NCI-H128 (cell line): ENCODE results near the gene APMAP.
"Not testable (repeated sequence)": the region's sequence is repeated elsewhere in the genome, so short reads cannot be mapped to it uniquely, and the experiment has no call there.

Source experiments
- DNase-seq: peaks from one replicate; lab custom pipeline; 2025; ENCODE audit not compliant: unreplicated experiment; lab: John Stamatoyannopoulos, UW

Gene APMAP

DNA sequence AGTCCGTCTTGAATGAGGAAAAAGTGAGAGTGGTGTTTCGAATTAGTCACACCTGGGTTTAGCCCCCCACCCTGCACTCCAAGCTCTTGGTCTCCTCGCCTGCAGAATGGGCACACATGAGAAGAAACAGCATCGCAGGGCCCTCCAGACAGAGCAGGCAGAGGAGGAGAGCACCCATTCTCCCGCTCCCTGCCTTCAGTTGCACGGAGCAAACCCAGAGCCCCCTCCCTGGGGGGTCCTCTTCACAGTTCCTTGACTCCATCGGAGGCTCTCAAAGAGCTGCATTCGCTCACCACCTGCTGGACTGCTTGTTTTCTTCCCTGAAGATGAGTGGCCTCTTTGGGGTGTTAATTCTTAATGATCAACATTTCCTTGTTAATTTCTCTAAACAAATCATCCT, 38.4 kb downstream of the APMAP start:
- no peak for DNase-seq

DNA sequence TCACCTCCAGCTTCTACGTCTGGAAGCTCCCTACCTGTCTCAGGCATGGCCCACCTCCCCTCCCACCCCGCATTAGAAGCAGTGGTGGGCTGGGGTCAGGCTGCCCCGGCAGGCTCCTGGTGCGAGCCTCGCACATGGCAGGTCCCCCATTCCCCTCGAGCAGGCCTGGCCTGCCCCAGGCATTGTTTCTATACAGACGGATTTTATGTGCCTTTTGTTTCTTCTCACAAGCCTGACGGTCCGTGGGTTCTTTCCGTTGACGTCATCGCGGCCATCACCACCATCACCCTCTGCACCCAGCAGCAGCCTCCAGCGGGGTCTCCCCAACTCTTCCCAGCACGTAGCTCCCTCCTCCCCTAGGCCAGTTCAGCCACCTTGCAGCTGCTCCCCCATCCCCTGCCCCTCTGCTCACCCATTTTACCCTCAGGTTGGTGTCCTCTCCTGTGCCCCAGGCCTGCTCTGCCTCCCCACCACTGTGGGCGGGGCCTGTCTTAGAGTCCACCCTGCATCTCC, 38.9 kb downstream of the APMAP start:
- no peak for DNase-seq

DNA sequence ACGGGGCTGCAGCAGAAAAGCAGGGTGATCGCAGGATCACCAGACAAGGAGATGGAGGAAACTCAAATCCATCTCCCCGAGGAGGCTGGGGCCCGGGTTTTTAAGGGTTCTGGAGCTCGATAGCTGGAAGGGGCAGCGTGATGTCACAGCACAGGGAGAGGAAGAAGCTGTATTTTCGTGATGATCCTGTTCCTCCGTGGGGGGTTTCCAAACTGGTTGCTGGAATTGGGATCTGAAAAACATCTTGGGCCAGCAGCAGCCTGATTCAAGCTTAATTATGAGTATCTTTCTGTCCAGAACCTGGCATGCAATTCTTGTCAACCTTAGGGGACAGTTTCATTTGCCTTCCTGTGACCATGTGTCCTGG, 39.4 kb downstream of the APMAP start:
- DNase-seq = no peak

DNA sequence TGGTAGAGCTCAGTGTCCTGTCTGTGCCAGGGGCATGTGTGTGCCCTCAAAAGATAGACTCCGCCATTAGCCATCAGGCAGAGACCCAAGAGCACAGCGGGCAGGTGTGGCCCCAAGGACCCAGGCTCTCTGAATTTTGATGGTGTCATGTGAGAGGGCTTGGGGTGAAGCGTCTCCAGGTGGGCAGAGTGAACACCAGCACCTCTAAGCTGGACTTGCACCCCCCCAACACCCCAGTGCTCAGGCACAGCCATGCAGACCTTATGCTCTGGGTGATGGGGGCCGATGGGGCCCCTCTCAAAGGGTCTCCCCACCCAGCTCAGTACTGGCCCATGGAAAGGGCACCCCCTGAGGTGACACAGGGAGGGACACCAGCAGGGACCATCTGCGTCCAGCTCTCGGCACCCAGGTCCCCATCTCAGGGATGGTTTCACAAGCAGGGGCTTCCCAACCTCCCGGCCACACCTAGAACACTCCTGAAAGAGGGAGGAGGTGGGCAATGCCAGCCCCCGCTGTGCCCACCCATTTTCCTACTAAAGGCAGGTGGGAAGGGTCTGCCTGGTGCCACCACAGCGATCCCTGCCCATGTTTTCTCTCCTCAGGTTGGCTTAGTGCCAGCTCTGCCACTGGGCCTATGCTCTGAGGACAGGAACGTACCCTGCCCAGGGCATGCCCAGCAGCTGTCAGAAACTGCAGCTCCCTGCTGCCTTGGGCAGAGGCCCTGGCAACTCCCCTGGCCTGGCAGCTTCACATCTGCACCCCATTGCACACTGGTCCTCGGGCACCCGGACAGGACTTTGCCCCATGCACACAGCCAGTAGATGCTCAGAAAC, 40.0 kb downstream of the APMAP start:
- no peak for DNase-seq

DNA sequence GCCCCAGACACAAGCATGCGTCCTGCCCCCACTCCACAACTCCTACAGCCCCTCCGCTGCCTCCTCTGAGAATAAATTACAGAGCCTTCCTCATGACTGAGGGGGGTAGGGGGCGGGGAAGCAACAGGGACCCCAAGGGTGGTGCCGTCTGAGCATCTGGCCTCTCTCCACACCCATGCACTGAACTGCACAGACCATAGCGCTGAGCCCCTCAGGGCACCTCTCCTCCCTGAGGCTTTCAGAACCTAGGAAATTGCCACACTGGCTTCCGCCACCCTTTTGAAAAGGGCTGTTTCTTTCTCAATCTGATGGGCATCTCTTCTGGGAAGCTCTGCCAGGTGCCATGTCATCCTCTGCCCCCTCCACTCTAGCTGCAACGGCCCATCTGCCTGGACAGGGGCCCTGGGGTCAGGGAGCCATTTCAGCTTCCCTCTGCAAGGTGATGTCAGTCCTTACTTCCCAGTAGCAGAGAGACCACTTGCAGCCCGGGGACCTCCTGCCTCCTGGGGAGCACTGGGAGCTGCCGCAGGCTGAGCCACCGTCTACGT, 40.9 kb downstream of the APMAP start:
- no peak for DNase-seq

DNA sequence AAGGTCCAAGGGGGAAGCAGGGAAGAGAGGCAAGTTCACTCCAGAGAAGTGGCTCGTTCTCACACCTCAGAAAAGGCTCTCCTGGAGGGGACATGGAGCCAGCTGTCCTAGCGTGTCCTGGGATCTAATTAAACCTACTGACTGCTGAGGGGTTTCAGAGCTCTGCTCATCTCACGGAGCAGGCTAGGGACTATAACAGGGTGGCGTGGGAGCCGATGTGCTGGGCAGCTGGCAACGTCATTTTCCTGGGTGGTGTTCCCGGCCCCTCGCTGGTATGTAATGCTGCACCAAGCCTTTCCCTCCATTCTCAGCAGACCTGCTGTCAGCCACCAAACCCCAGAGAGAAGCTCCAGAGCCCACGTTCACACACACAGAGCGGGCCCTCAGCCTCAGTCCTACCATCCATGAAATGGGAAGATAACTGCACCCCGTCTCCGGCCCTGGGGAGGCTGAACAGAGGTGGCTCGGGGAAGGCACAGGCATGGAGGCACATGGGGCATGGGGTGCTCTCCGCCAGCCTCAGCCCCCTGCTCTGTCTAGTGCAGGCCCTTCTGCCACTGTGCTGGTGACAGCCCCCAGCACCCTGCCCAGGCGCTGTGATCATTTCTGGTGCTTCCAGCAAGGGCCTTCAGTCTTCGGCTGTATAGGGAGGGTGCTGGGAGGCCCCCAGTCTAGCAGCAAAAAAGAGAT, 41.6 kb downstream of the APMAP start:
- DNase-seq = no peak

DNA sequence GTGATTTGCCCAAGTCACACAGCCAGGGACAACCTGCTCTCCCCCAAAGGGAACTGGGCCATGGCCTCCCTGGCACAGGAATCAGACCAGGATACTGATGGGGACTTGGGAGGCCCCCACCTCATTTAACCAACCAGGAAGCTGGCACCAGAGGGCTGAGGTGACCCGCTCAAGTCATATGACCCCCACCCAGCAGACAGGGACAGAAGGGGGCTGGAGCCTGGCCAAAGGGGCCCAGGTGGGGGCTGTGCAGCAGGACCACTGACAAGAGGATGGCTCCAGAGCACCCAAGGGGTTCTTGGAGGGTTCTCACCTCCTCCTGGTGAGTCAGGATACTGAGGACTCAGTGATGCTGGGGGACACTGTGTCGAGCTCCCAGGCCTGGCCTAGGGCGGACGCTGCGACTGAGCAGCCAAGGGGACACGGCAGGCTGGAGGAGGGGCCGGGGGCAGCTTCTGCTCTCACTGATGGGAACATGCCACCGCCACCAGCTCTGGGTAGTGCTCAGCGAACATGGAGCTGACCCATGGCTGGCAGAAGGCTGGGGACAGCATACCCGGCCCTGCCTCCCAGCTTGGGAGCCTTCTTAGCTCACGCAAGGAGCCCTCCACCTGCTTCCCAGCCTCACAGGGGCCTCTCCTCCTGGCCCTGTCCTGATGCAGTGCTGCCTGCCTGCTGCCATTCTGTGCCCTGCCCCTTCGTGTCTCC, 42.3 kb downstream of the APMAP start:
- DNase-seq = no peak

DNA sequence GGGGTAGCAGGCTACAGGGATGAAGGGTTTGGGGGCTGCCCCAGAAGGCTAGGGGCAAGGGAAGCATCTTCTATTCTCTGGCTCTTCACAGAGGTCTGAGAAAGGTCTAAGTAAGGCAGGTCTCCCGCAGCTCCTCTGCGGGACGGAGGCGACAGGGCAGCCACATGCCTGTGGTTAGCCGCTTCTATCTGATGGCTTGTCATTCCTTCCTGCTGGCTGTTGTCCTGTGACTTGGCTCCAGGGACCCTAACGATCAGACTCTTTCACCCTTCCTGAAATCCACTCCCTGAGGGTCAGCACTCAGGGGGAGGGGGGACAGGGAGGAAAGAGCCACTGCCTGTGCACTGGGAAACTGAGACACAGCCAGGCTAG, 42.8 kb downstream of the APMAP start:
- no peak for DNase-seq

DNA sequence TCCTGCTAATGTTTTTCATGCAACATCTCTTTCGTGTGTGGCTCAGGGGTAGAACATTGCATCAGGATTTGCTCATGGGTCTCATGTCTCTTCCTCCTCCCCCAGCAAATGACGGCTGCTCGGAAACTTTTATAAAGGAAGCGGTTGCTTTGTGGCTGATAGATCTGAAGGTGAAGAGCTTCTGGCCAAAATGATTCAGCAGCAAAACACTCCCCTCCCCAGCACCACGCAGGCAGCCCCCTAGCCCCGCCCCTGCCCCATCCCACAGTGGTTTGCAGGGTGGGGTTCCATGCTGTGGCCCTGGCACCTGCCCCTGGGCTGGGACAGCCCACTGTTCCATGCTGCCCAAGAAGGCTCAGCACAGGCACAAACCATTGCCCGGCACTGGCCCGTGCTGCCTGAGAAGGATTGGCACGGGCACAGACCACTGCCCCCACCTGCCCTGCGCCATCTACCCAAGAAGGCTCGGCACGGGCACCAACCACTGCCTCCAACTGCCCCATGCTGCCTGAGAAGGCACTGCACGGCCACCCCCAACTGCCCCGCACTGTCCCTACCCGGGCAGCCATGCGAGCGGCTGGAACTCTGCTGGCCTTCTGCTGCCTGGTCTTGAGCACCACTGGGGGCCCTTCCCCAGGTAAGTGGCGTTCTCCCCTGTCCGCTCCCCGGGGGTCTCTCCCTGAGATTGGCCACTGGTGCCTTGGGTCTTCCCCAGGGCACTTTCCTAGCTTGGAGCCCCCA, 43.4 kb downstream of the APMAP start, which contains the start of gene CST7:
Gene CST7, plus strand, starts transcription at position 331 of the 741 bp plus-strand sequence. Its CDS starts 237 bp downstream, at position 568.
- DNase-seq = no peak

DNA sequence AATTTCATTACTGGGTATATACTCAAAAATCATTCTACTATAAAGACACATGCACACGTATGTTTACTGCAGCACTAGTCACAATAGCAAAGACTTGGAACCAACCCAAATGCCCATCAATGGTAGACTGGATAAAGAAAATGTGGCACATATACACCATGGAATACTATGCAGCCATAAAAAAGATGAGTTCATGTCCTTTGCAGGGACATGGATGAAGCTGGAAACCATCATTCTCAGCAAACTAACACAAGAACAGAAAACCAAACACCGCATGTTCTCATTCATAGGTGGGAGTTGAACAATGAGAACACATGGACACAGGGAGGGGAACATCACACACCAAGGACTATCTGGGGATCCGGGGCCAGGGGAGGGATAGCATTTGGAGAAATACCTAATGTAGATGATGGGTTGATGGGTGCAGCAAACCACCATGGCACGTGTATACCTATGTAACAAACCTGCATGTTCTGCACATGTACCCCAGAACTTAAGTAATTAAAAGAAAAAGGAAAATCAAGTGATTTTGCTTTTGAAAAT, 44.1 kb downstream of the APMAP start:
- DNase-seq = not testable (repeated sequence)

DNA sequence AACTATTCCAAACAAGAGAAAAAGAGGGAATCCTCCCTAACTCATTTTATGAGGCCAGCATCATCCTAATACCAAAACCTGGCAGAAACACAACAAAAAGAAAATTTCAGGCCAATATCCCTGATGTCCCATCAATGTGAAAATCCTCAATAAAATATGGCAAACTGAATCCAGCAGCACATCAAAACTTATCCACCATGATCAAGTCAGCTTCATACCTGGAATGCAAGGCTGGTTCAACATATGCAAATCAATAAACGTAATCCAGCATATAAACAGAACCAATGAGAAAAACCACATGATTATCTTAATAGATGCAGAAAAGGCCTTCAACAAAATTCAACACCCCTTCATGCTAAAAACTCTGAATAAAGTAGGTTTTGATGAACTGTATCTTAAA, 46.2 kb downstream of the APMAP start:
- DNase-seq = not testable (repeated sequence)

DNA sequence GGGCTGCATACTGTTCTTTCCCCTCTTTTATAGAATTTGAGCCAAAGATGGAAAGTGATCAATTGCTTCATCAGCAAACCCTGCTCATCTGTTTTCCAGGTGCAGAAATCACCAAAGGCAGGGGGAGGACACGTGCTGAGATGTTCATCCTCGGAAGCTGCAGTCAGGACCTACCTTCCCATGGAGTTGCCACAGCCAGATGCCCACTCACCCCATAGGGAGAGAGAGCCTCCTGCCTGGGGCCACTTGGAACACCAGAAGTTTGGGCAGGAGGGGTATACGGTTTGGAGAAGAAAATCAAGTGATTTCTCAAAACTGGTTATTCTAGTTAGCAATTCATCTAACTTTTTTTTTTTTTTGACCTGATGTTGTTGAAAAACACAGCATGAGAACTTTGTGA, 48.8 kb downstream of the APMAP start:
- no peak for DNase-seq

DNA sequence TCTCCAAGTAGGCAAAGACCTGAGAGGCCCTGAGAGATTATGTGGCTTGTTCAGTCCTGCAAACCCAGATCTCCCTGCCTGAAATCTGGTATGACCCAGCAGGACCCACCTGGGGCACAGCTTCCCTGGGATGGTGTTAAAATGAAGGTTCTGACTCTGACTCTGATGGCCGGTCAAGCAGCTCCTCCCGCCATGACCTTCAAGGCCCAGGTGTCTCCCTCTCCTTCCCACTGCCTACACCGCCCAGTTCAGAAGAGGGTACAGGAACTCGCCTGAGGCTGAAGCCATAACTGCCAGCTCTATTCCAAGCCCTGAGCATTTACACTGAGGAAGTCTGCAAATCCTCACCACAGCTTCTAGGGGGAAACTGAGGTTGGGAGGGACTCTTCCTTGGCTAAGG, 49.4 kb downstream of the APMAP start:
- DNase-seq = no peak

DNA sequence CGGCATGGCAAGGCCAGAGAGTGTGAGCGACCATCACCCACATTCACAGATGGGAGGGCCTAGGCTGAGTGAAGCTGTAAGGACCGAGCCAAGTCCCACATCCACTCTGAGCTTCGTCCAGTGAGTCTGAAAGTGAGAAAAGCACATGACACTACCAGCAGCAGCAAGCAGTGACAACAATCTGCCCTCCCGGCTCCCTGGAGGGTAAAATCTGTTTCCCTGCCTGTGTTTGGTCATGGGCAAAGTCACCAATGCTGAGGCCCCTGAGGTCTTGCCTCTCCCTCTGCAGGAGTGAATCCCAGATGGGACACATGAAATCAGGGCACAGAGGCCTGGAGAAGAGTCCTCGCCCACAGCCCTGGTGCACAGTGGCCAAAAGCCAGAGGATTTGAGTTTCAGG, 49.9 kb downstream of the APMAP start:
- no peak for DNase-seq

DNA sequence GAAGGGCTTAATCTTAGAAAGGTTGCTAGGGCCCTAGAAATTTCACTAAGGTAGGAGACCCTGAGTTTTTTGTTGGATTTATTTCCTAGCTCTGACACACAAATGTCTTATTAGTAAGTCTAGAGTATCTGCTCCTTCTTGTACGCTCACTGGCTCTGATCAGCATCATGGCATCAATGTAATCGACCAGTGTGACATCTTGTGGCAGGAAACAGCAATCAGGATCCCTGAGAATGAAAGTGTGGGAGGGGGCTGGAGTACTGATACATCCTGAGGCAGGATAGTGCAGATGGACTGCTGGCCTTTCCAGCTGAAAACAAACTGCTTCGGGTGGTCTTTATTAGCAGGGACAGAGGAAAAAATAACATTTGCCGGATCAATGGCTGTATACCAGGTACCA, 53.5 kb downstream of the APMAP start:
- DNase-seq = no peak

DNA sequence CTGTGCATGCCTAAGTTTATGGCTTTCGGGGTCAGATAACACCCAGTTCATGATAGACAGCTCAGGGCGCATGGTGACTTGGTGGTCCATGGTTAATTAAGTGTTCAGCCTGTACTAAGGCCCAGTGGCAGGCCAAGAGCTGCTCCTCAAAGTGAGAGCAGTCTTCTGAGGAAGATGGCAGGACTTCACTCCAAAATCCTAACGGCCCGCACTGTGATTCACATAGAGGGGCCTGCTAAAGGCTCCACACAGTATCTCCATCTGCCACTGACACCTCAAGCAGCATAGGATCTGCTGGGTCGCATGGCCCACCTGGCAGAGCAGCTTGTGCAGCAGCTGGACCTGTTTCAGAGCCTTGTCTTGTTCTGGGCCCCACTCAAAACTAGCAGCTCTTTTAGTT, 54.1 kb downstream of the APMAP start:
- no peak for DNase-seq

DNA sequence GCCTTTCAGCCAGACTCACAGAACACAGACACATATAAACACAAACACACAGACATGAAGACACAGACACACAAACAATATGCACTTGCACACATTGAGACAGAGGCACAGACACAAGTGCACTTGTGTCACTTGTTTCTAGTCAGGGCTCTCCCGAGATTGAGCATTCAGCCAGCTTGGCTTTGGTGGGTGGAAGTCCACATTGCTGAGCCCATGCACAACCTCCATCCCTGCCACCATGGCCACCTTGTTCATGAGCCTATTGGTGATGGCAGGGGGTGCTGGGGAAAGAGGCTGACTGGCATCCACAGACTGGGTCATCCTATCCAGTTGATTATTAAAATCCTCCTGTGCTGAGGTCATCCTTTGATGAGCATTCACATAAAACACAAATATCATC, 55.0 kb downstream of the APMAP start:
- DNase-seq = no peak

DNA sequence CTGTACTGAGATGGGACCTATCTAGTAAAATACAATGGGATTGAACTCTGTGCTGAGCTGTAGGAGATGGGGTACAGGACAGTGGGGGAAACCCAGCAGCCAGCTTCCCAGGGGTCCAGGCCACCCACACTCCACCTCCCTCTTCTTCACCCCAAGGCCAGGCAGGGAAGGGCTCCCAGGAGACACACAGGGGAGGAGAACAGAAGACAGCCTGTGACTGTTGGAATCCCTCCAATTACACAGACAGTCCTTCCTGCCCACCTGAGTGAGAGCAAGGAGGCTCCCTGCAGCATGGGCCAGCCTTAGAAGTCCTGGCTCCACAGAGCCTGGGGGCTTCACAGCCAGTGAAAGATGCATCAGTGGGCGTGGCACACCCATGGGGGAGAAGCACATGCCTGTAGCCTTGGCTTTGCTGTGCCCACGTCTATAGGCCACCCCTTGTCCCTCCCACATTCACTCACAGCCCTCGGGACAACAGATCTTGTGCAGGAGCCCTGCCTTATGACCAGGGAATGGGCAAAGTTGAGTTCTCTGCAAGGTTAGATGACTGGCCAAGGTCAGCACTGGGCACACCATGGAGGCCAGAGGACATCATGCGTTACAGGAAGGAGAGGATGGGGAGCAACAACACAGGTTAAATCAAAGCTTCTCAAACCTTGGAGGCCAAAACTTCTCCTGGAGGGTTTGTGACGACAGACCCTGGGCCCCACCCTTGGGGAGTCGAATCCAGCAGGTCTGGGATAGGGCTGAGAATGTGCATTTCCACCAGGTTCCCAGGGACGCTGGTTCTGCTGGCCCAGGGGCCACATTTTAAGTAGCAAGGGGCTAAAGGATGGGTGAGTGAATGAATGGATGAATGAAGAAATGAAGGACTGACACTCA, 55.8 kb downstream of the APMAP start:
- no peak for DNase-seq

DNA sequence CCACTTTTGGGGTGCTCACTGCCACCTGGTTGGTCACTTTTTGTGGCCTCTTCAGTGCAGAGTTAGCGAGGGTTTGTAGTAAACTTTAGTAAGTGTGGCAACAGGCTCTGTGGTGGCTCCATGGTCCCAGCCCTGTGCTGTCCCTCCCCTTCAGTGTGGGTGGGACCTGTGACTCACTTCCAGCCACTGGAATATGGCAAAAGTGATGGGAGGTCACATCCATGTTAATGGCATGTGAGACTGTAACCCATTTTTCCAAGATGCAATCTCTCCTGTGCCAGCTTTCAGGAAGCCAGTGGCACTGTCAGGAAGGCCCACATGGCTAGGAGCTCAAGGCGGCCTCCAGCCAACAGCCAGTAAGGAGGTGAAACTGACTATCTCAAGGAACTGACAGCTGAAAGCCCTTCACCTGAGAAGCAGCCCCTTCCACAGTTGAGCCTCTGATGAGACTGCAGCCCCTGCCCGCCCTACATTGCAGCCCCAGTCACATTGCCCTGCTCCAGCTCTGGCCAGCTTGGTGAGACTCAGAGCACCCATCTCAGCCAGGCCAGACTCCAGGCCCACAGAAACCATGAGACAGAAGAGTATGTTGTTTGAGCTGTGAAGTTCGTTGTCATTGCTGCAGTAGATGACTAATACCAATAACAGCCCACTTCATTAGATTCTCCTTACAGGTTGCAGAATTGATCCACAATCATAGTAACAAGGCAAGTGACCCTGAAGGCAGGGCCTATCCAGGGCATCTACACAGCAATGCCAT, 56.6 kb downstream of the APMAP start:
- no peak for DNase-seq
